GM12874 (cell line): Measurements from ENCODE around the gene ELK3.

Source experiments
- TF ChIP-seq, protein P1 (sequence below): IDR thresholded peaks from 2 replicates; pipeline ENCODE4 v1.5.1; 2011; ENCODE audit warnings: low read depth, mild to moderate bottlenecking, control low read depth, low read length, moderate library complexity; ENCODE audit not compliant: insufficient read depth

Gene ELK3

DNA sequence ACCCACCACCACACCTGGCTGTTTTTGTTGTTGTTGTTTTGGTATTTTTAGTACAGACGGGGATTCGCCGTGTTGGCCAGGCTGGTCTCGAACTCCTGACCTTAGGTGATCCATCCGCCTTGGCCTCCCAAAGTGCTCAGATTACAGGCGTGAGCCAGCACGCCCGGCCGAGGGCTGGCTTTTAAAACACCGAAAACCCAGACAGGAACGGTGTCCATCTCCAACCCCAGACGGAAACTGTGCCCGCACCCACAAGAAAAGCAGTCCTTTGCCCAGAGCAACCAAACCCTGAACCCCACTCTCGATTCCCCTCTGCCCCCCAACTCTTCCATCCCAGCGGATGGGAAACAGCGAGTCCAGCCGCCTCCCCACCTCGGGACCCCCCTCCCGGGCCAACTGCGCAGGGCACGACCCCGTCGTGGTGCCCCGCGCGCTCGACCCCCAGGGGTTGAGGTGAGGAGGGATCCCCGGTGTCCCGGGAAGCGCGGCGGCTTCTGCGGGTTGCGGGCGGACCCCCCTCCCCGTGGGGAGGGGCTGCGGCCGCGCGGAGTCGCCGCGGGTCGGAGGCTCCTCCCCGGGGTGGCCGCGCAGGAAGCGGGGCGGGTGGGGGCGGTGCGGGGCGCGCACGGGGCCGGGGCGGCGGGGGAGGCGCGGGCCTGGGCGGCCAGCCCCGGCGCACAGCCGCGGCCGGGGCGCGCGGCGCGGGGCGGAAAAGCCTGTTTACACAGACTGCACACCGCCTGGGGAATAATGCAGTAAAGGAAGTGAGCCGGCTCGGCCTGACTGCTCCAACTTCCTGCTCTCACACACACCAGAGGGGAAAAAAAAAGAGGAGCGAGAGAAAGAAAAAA is at the start of gene ELK3:
TSS of gene ELK3 (plus strand) at position 651 of the 851 bp plus-strand sequence.
- TF ChIP-seq, protein P1, sequence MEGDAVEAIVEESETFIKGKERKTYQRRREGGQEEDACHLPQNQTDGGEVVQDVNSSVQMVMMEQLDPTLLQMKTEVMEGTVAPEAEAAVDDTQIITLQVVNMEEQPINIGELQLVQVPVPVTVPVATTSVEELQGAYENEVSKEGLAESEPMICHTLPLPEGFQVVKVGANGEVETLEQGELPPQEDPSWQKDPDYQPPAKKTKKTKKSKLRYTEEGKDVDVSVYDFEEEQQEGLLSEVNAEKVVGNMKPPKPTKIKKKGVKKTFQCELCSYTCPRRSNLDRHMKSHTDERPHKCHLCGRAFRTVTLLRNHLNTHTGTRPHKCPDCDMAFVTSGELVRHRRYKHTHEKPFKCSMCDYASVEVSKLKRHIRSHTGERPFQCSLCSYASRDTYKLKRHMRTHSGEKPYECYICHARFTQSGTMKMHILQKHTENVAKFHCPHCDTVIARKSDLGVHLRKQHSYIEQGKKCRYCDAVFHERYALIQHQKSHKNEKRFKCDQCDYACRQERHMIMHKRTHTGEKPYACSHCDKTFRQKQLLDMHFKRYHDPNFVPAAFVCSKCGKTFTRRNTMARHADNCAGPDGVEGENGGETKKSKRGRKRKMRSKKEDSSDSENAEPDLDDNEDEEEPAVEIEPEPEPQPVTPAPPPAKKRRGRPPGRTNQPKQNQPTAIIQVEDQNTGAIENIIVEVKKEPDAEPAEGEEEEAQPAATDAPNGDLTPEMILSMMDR: no peak

- TF ChIP-seq, protein P1: no peak
These were observed 47.4 kb upstream of the ELK3 start for GRCh38 chr12:96146747-96147146.

DNA sequence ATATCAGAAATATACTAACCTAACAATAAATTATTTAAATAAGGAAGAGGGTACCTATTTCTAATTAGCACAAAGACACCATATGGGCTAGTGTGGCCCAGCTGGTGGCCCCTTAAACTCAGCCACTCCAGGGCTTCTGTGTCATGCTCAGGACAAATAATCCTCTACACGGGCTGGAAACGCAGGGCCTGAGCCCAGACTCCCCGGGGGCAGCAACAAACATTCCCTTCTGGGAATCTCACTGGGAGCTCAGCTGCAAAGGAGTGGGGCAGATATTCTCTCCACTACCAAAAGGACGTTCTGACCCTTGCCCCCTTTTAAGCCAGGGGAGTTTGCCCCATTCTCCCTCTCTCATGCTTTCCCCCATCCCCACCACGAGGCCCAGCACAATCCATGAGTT is 43.7 kb upstream of the ELK3 start:
- TF ChIP-seq, protein P1: no peak

DNA sequence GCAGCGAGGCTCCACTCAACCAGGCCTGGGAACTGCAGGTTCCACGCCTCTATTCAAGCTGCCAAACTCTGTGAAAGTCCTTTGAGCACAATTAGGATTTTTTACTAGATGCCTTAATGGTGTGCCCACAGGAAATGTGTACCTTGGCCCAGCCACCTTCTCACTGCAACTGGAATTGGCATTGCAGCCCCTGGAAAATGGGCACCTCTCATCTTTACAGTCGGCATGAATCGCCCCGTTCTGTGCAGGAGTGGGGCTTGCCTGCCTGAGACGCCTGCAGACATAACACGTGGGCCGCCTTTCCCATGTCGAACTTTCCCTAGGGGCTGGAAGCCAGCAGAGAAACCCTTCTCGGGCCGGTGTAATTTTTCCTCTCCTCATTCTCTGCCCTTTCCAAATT is 42.0 kb upstream of the ELK3 start:
- TF ChIP-seq, protein P1: no peak

GRCh38 chr12:96153131-96153725 is 40.9 kb upstream of the ELK3 start:
- TF ChIP-seq, protein P1: no peak

DNA sequence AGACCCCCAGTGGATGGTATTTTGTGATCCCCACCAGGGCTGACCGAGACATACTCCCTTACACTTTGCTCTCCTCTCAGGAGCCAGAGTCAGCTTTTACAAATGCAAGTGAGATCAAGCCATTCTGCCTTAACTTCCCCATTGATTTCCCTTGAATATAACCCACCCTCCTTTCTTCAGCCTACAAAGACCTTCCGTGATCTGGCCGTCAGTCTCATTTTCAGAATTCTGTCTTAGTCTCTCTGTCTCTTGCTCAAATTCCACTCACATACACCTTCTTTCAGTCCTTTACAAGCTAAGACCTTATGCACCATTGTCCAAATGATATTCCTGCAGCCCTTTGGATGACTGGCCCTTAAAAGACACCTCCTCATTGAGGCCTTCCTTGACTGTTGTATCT is 39.0 kb upstream of the ELK3 start:
- TF ChIP-seq, protein P1: no peak

GRCh38 chr12:96155781-96156180 is 38.4 kb upstream of the ELK3 start:
- TF ChIP-seq, protein P1: no peak
